Measurements from ENCODE around the gene ZNF665. TPM values are rescaled to one million over a fixed set of nuclear protein-coding genes. Genes with fewer than 3 reads are reported as not detected.

The ZNF665 gene
- total RNA-seq, 2 donors from 2014 or later = 3.1 to 4.4 TPM

DNA sequence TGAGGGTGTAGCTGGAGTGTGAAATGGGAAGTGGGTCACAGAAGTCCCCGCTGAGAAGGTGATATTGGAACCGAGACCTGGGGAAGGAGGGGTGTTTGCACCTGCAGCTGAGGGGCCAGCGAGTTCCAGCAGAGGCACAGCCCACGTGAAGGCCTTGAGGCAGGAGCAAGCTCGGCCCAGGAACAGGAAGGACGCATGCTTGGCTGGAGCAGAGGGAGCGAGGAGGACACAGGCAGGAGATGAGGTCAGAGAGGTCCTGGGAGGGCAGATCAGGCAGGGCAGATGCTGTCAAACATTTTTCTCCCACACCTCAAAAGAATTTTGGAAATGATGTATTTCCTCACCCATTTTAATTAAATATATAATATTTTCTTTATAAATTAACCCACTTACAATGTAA lies 69.8 kb downstream of the ZNF665 start:
- H3K9me3 Mint-ChIP-seq = peaks cover 24 to 40% of the 10 kb centered on the region in 2 donors
- no peak for ATAC-seq

More for the DNA sequence above, 69.8 kb downstream of the ZNF665 start:
- Mint-ChIP-seq H3K27ac (no peak overlapping the region), H3K36me3 (peaks cover 39 to 43% of the 10 kb centered on the region in 2 donors)
- no peak for DNase-seq (ENCODE audit: low spot score in 2 of 2)

Other genes with a start within 250 kb of the ZNF665 start
- 10 to 100 TPM in 1 of 2 donors, 1 to 10 TPM in 1; 7.0 to 13.0 TPM for gene ZNF816, start 230.5 kb downstream of the ZNF665 start, total RNA-seq
- not detected for gene ERVV-1, start 179.4 kb downstream of the ZNF665 start, total RNA-seq
- not detected for gene ERVV-2, start 148.6 kb downstream of the ZNF665 start, total RNA-seq
- 10 to 100 TPM; 32.7 to 54.8 TPM for gene ZNF160, start 89.9 kb downstream of the ZNF665 start, total RNA-seq
- 1 to 10 TPM; 1.6 to 2.8 TPM for gene ZNF415, start 60.4 kb downstream of the ZNF665 start, total RNA-seq
- 1 to 10 TPM; 5.6 TPM for gene ZNF347, start 34.3 kb downstream of the ZNF665 start, total RNA-seq
- 1 to 10 TPM; 2.9 to 6.1 TPM for gene ZNF677, start 61.5 kb upstream of the ZNF665 start, total RNA-seq
- gene VN1R2, start 64.9 kb upstream of the ZNF665 start, total RNA-seq = not detected
- not detected for gene VN1R4, start 74.4 kb upstream of the ZNF665 start, total RNA-seq
- gene ZNF845, start 140.4 kb upstream of the ZNF665 start, total RNA-seq = 1 to 10 TPM; 4.7 to 6.2 TPM
- gene ZNF525, start 172.3 kb upstream of the ZNF665 start, total RNA-seq = 10 to 100 TPM; 19.3 to 27.4 TPM
- 10 to 100 TPM; 10.1 to 11.7 TPM for gene ZNF765, start 201.8 kb upstream of the ZNF665 start, total RNA-seq
- 10 to 100 TPM in 1 of 2 donors, 1 to 10 TPM in 1; 9.5 to 14.3 TPM for gene ZNF761, start 238.6 kb upstream of the ZNF665 start, total RNA-seq

All from activated naive CD4-positive, alpha-beta T cell treated with anti-CD3 and anti-CD28 coated beads, Interleukin-2, amount 50 U/mL, for 72 hours (primary cell).